SIG-M5 treated with dmso at 0.1 percent for 504 hours (cell line): ENCODE results near the gene GLRB.
"Not testable (repeated sequence)": the region's sequence is repeated elsewhere in the genome, so short reads cannot be mapped to it uniquely, and the experiment has no call there.

ENCODE experiments used
- DNase-seq: peaks from one replicate; lab custom pipeline; 2025; ENCODE audit not compliant: unreplicated experiment; lab: John Stamatoyannopoulos, UW

GLRB gene

GRCh38 chr4:157127571-157127970 lies 51.6 kb downstream of the GLRB start:
- no peak for DNase-seq

- peak; percentile 4 for DNase-seq
These were observed 52.4 kb downstream of the GLRB start for GRCh38 chr4:157128395-157128794.

- no peak for DNase-seq
These were observed 66.0 kb downstream of the GLRB start for GRCh38 chr4:157141976-157142375.

- peak; percentile 5 for DNase-seq
These were observed 67.4 kb downstream of the GLRB start for GRCh38 chr4:157143369-157143768.

- DNase-seq, result no peak
These were observed 75.8 kb downstream of the GLRB start for GRCh38 chr4:157151711-157152110.

GRCh38 chr4:157165935-157166610 lies 90.1 kb downstream of the GLRB start:
- DNase-seq, result no peak

- DNase-seq, result no peak
These were observed 94.4 kb downstream of the GLRB start for GRCh38 chr4:157170321-157170720.

GRCh38 chr4:157172011-157172410 lies 96.1 kb downstream of the GLRB start:
- no peak for DNase-seq

GRCh38 chr4:157180268-157180667 lies 104.3 kb downstream of the GLRB start:
- DNase-seq, result not testable (repeated sequence)

- DNase-seq, result no peak
These were observed 108.3 kb downstream of the GLRB start for GRCh38 chr4:157184300-157184699.

GRCh38 chr4:157185363-157185762 lies 109.4 kb downstream of the GLRB start:
- no peak for DNase-seq

GRCh38 chr4:157195374-157195773 lies 119.4 kb downstream of the GLRB start:
- no peak for DNase-seq

GRCh38 chr4:157196046-157196445 lies 120.1 kb downstream of the GLRB start:
- no peak for DNase-seq

- no peak for DNase-seq
These were observed 128.8 kb downstream of the GLRB start for GRCh38 chr4:157204634-157205244.

- no peak for DNase-seq
These were observed 141.8 kb downstream of the GLRB start for GRCh38 chr4:157217708-157218107.

GRCh38 chr4:157219711-157220370 lies 143.9 kb downstream of the GLRB start:
- no peak for DNase-seq

- no peak for DNase-seq
These were observed 144.5 kb downstream of the GLRB start, which contains the start of gene GRIA2 for GRCh38 chr4:157220371-157220881. TSS of gene GRIA2 (plus strand) at chr4:157220728. CDS start at chr4:157221043, 315 bp downstream.

GRCh38 chr4:157221426-157221894 lies 145.5 kb downstream of the GLRB start:
- DNase-seq, result no peak
